GM03348 (cell line): ENCODE results near the gene MARVELD3.
"Not testable (repeated sequence)": the region's sequence is repeated elsewhere in the genome, so short reads cannot be mapped to it uniquely, and the experiment has no call there.

Experiments used
- DNase-seq: peaks from one replicate; pipeline ENCODE4 v3.0.0; 2012; ENCODE audit warnings: low spot score

The MARVELD3 gene

GRCh38 chr16:71672125-71672524 is 46.1 kb downstream of the MARVELD3 start:
- no peak for DNase-seq

GRCh38 chr16:71672803-71673581 is 47.0 kb downstream of the MARVELD3 start:
- no peak for DNase-seq

GRCh38 chr16:71673582-71673973 is 47.6 kb downstream of the MARVELD3 start:
- no peak for DNase-seq

GRCh38 chr16:71674229-71674628 is 48.2 kb downstream of the MARVELD3 start:
- peak; percentile 16 for DNase-seq

- no peak for DNase-seq
Measured at GRCh38 chr16:71675380-71675779, 49.4 kb downstream of the MARVELD3 start.

GRCh38 chr16:71676236-71676635 is 50.3 kb downstream of the MARVELD3 start:
- no peak for DNase-seq

- DNase-seq = no peak
Measured at GRCh38 chr16:71681360-71681759, 55.4 kb downstream of the MARVELD3 start.

GRCh38 chr16:71684280-71684679 is 58.3 kb downstream of the MARVELD3 start:
- not testable (repeated sequence) for DNase-seq
